HCT116 (cell line): Measurements from ENCODE around the gene PAX2.
"Not testable (repeated sequence)": the region's sequence is repeated elsewhere in the genome, so short reads cannot be mapped to it uniquely, and the experiment has no call there.

ENCODE experiments used
- EZH2phosphoT487 ChIP-seq: fragments of 200-600 bp; IDR thresholded peaks from 2 replicates; pipeline ENCODE4 v1.6.1; 2018; ENCODE audit warnings: antibody characterized with exemption, borderline replicate concordance
- FOSL1 ChIP-seq: IDR thresholded peaks from 2 replicates; pipeline ENCODE4 v1.6.1; 2012; ENCODE audit warnings: low read depth
- POLR2A ChIP-seq: IDR thresholded peaks from 2 replicates; pipeline ENCODE4 v1.7.0; 2011; ENCODE audit warnings: borderline replicate concordance; ENCODE audit not compliant: insufficient read depth, insufficient read length; ENCODE audit errors: extremely low read depth
- POLR2AphosphoS5 ChIP-seq: IDR thresholded peaks from 2 replicates; pipeline ENCODE4 v1.6.1; 2011; ENCODE audit warnings: mild to moderate bottlenecking, low read depth, low read length, moderate library complexity
- SIN3A ChIP-seq: IDR thresholded peaks from 2 replicates; pipeline ENCODE4 v1.6.1; 2012; ENCODE audit warnings: low read depth
- YY1 ChIP-seq: IDR thresholded peaks from 2 replicates; pipeline ENCODE4 v1.6.1; 2011; ENCODE audit warnings: low read length, low read depth, moderate library complexity, mild to moderate bottlenecking; ENCODE audit not compliant: insufficient replicate concordance; ENCODE audit errors: extremely low read depth
- ZNF274 ChIP-seq: fragments of 200-500 bp; sonication (Bioruptor generic); IDR thresholded peaks from 2 replicates; pipeline ENCODE4 v1.6.1; 2014; ENCODE audit warnings: mild to moderate bottlenecking, low read depth, low read length, inconsistent platforms
- TF ChIP-seq, protein P1 (sequence below), 3 experiments: fragments of 200-600 bp in 1 of 3; sonication (generic) in 1 of 3; IDR thresholded peaks in 2 of 3; conservative IDR thresholded peaks in 1 of 3; 2 replicates each; pipeline ENCODE4 v1.5.1; 2012 to 2017; ENCODE audit warnings: low read depth in 2 of 3, low read length in 2 of 3, antibody characterized with exemption in 1 of 3, borderline replicate concordance in 1 of 3, control low read depth in 1 of 3, mild to moderate bottlenecking in 1 of 3, mixed read lengths in 1 of 3, mixed run types in 1 of 3, moderate library complexity in 1 of 3; ENCODE audit not compliant: insufficient read depth in 1 of 3
- TF ChIP-seq, protein P2 (sequence below): IDR thresholded peaks from 2 replicates; pipeline ENCODE4 v1.6.1; 2011; ENCODE audit warnings: mild to moderate bottlenecking, low read length, moderate library complexity; ENCODE audit not compliant: insufficient replicate concordance; ENCODE audit errors: extremely low read depth

DNA sequence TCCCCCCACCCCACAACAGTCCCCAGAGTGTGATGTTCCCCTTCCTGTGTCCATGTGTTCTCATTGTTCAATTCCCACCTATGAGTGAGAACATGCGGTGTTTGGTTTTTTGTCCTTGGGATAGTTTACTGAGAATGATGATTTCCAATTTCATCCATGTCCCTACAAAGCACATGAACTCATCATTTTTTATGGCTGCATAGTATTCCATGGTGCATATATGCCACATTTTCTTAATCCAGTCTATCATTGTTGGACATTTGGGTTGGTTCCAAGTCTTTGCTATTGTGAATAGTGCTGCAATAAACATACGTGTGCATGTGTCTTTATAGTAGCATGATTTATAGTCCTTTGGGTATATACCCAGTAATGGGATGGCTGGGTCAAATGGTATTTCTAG is 43.7 kb upstream of the PAX2 start:
- TF ChIP-seq, protein P1, sequence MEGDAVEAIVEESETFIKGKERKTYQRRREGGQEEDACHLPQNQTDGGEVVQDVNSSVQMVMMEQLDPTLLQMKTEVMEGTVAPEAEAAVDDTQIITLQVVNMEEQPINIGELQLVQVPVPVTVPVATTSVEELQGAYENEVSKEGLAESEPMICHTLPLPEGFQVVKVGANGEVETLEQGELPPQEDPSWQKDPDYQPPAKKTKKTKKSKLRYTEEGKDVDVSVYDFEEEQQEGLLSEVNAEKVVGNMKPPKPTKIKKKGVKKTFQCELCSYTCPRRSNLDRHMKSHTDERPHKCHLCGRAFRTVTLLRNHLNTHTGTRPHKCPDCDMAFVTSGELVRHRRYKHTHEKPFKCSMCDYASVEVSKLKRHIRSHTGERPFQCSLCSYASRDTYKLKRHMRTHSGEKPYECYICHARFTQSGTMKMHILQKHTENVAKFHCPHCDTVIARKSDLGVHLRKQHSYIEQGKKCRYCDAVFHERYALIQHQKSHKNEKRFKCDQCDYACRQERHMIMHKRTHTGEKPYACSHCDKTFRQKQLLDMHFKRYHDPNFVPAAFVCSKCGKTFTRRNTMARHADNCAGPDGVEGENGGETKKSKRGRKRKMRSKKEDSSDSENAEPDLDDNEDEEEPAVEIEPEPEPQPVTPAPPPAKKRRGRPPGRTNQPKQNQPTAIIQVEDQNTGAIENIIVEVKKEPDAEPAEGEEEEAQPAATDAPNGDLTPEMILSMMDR (IDR thresholded peaks at IDR 0.05 in 2 of 3, conservative IDR thresholded peaks at IDR 0.05 in 1 of 3; ENCODE audit: borderline replicate concordance in 1 of 3, insufficient read depth in 1 of 3, low read depth in 2 of 3, low read length in 2 of 3), result not testable (repeated sequence)
- not testable (repeated sequence) for TF ChIP-seq ZNF274, EZH2phosphoT487, FOSL1, POLR2A, SIN3A, POLR2AphosphoS5, YY1
- TF ChIP-seq, protein P2, sequence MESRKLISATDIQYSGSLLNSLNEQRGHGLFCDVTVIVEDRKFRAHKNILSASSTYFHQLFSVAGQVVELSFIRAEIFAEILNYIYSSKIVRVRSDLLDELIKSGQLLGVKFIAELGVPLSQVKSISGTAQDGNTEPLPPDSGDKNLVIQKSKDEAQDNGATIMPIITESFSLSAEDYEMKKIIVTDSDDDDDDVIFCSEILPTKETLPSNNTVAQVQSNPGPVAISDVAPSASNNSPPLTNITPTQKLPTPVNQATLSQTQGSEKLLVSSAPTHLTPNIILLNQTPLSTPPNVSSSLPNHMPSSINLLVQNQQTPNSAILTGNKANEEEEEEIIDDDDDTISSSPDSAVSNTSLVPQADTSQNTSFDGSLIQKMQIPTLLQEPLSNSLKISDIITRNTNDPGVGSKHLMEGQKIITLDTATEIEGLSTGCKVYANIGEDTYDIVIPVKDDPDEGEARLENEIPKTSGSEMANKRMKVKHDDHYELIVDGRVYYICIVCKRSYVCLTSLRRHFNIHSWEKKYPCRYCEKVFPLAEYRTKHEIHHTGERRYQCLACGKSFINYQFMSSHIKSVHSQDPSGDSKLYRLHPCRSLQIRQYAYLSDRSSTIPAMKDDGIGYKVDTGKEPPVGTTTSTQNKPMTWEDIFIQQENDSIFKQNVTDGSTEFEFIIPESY, result not testable (repeated sequence)
